ENCODE results near the gene HDDC2.

- no peak for TF ChIP-seq CTCF (IDR thresholded peaks at IDR 0.05; ENCODE audit: insufficient read depth, low read length)
- no peak for TF ChIP-seq SPI1 (IDR thresholded peaks at IDR 0.05; ENCODE audit: borderline replicate concordance, low read depth)
- TF ChIP-seq, protein P1, sequence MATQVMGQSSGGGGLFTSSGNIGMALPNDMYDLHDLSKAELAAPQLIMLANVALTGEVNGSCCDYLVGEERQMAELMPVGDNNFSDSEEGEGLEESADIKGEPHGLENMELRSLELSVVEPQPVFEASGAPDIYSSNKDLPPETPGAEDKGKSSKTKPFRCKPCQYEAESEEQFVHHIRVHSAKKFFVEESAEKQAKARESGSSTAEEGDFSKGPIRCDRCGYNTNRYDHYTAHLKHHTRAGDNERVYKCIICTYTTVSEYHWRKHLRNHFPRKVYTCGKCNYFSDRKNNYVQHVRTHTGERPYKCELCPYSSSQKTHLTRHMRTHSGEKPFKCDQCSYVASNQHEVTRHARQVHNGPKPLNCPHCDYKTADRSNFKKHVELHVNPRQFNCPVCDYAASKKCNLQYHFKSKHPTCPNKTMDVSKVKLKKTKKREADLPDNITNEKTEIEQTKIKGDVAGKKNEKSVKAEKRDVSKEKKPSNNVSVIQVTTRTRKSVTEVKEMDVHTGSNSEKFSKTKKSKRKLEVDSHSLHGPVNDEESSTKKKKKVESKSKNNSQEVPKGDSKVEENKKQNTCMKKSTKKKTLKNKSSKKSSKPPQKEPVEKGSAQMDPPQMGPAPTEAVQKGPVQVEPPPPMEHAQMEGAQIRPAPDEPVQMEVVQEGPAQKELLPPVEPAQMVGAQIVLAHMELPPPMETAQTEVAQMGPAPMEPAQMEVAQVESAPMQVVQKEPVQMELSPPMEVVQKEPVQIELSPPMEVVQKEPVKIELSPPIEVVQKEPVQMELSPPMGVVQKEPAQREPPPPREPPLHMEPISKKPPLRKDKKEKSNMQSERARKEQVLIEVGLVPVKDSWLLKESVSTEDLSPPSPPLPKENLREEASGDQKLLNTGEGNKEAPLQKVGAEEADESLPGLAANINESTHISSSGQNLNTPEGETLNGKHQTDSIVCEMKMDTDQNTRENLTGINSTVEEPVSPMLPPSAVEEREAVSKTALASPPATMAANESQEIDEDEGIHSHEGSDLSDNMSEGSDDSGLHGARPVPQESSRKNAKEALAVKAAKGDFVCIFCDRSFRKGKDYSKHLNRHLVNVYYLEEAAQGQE (IDR thresholded peaks at IDR 0.05; ENCODE audit: insufficient replicate concordance, low read depth), result no peak
- no peak for TF ChIP-seq POLR2AphosphoS5 (IDR thresholded peaks at IDR 0.05; ENCODE audit: low read depth)
- TF ChIP-seq GABPA (IDR thresholded peaks at IDR 0.05; ENCODE audit: low read depth), result no peak
Measured at GRCh38 chr6:125307964-125308615, 6.3 kb upstream of the HDDC2 start.
